SK-N-SH (cell line): ENCODE data around the gene NCAPH2. TPM values are rescaled to one million over a fixed set of nuclear protein-coding genes. Genes with fewer than 3 reads are reported as not detected.

Experiments used
- CTCF ChIA-PET: fragments of 300-600, 350-600 bp; formaldehyde crosslinking; extraction: SDS; loops from one replicate; lab custom pipeline; 2021; lab: Yijun Ruan, JAX
- POLR2A ChIA-PET: fragments of 350-600 bp; sonication (Branson Sonifier 250); formaldehyde crosslinking; extraction: SDS; loops from one replicate; lab custom pipeline; 2020; ENCODE audit warnings: antibody characterized with exemption, inconsistent platforms; lab: Yijun Ruan, JAX
- DNase-seq: peaks from one replicate; pipeline ENCODE4 v3.0.0; 2012
- H2AFZ ChIP-seq: fragments of 200-600 bp; sonication (generic); 2 replicates; pipeline ENCODE4 v1.8.1; 2016; ENCODE audit warnings: antibody characterized with exemption, mild to moderate bottlenecking, low read depth
- H3F3A ChIP-seq: fragments of 200-600 bp; sonication (generic); replicated peaks from 2 replicates; pipeline ENCODE3; 2016; ENCODE audit warnings: antibody characterized with exemption, mild to moderate bottlenecking; ENCODE audit not compliant: insufficient read depth
- H3K27ac ChIP-seq, 2 experiments: fragments of 200-500 bp in 1 of 2; fragments of 200-600 bp in 1 of 2; sonication (Bioruptor generic) in 1 of 2; sonication (generic), shearing (Covaris generic) in 1 of 2; 2 replicates each; pipeline versions ENCODE4 v1.5.1 to v1.6.1; 2014 to 2016; ENCODE audit warnings: low read depth in 2 of 2, inconsistent platforms in 1 of 2, low read length in 1 of 2, mild to moderate bottlenecking in 1 of 2, mixed read lengths in 1 of 2
- H3K27me3 ChIP-seq: fragments of 200-600 bp; sonication (generic), shearing (Covaris generic); 2 replicates; pipeline ENCODE4 v1.6.1; 2016; ENCODE audit warnings: mixed run types; ENCODE audit not compliant: insufficient read depth
- H3K36me3 ChIP-seq, 2 experiments: fragments of 200-500 bp in 1 of 2; fragments of 200-600 bp in 1 of 2; sonication (Bioruptor generic) in 1 of 2; sonication (generic) in 1 of 2; replicated peaks in 1 of 2; 2 replicates each; pipeline versions ENCODE3 to v1.5.1; 2014 to 2016; ENCODE audit warnings: low read length in 1 of 2, mild to moderate bottlenecking in 1 of 2; ENCODE audit not compliant: insufficient read depth in 2 of 2, control insufficient read depth in 1 of 2
- H3K4me1 ChIP-seq, 2 experiments: fragments of 200-500 bp in 1 of 2; fragments of 200-600 bp in 1 of 2; sonication (Bioruptor generic) in 1 of 2; sonication (generic), shearing (Covaris generic) in 1 of 2; 2 replicates each; pipeline versions ENCODE4 v1.5.1 to v1.6.1; 2014 to 2016; ENCODE audit warnings: low read depth in 1 of 2, low read length in 1 of 2, mixed run types in 1 of 2; ENCODE audit not compliant: insufficient read depth in 2 of 2, control insufficient read depth in 1 of 2
- H3K4me2 ChIP-seq: fragments of 200-600 bp; sonication (generic), shearing (Covaris generic); 2 replicates; pipeline ENCODE4 v1.6.1; 2017; ENCODE audit warnings: mixed run types
- H3K4me3 ChIP-seq, 2 experiments: fragments of 200-500 bp in 1 of 2; fragments of 200-600 bp in 1 of 2; sonication (Bioruptor generic) in 1 of 2; sonication (generic), shearing (Covaris generic) in 1 of 2; 2 replicates each; pipeline versions ENCODE4 v1.5.1 to v1.8.1; 2014 to 2016; ENCODE audit warnings: low read depth in 2 of 2, inconsistent platforms in 1 of 2, low read length in 1 of 2, mild to moderate bottlenecking in 1 of 2, mixed read lengths in 1 of 2, moderate library complexity in 1 of 2
- H3K79me2 ChIP-seq: fragments of 200-600 bp; sonication (generic); 2 replicates; pipeline ENCODE4 v1.8.1; 2017; ENCODE audit warnings: mild to moderate bottlenecking; ENCODE audit not compliant: insufficient read depth
- H3K9ac ChIP-seq: fragments of 200-600 bp; sonication (generic); 2 replicates; pipeline ENCODE4 v1.6.1; 2017; ENCODE audit warnings: mixed run types
- H3K9me2 ChIP-seq: fragments of 200-600 bp; sonication (generic); 2 replicates; pipeline ENCODE4 v1.6.1; 2017; ENCODE audit warnings: mixed run types
- H3K9me3 ChIP-seq: fragments of 200-600 bp; sonication (generic); 2 replicates; pipeline ENCODE4 v1.6.1; 2017; ENCODE audit warnings: mixed run types, mild to moderate bottlenecking, moderate library complexity
- H4K20me1 ChIP-seq: fragments of 200-600 bp; sonication (generic); 2 replicates; pipeline ENCODE4 v1.6.1; 2017; ENCODE audit warnings: mild to moderate bottlenecking, mixed run types; ENCODE audit not compliant: insufficient read depth
- EZH2phosphoT487 ChIP-seq: fragments of 200-600 bp; sonication (generic); IDR thresholded peaks from 2 replicates; pipeline ENCODE4 v1.6.1; 2017; ENCODE audit warnings: low read depth, mixed run types, mild to moderate bottlenecking, antibody characterized with exemption, moderate library complexity, borderline replicate concordance
- FOXJ3 ChIP-seq: sonication (generic); formaldehyde crosslinking; IDR thresholded peaks from 2 replicates; pipeline ENCODE4 v1.5.1; 2020; ENCODE audit warnings: mild to moderate bottlenecking, missing genetic modification reagents
- GATA2 ChIP-seq: sonication (generic); formaldehyde crosslinking; IDR thresholded peaks from 2 replicates; pipeline ENCODE4 v1.5.0; 2020; ENCODE audit warnings: mild to moderate bottlenecking, missing genetic modification reagents
- JUND ChIP-seq: IDR thresholded peaks from 2 replicates; pipeline ENCODE4 v1.4.0; 2012
- MEF2A ChIP-seq: IDR thresholded peaks from 2 replicates; pipeline ENCODE4 v1.4.0; 2012; ENCODE audit warnings: low read depth, borderline replicate concordance
- MXI1 ChIP-seq: IDR thresholded peaks from 2 replicates; pipeline ENCODE4 v1.6.1; 2012; ENCODE audit warnings: mild to moderate bottlenecking, low read depth, low read length, improper control_type of control experiment
- RAD21 ChIP-seq: IDR thresholded peaks from 2 replicates; pipeline ENCODE4 v1.6.1; 2012; ENCODE audit warnings: mild to moderate bottlenecking, low read length
- RCOR1 ChIP-seq: fragments of 150-350 bp; IDR thresholded peaks from 2 replicates; pipeline ENCODE4 v1.6.1; 2017; ENCODE audit warnings: antibody characterized with exemption, low read length
- RXRA ChIP-seq: IDR thresholded peaks from 2 replicates; pipeline ENCODE4 v1.4.0; 2012; ENCODE audit warnings: low read depth, mild to moderate bottlenecking, borderline replicate concordance
- SIN3A ChIP-seq: IDR thresholded peaks from 2 replicates; pipeline ENCODE4 v1.6.1; 2012; ENCODE audit warnings: low read depth, mild to moderate bottlenecking, low read length, moderate library complexity, borderline replicate concordance
- TCF12 ChIP-seq: IDR thresholded peaks from 2 replicates; pipeline ENCODE4 v1.4.0; 2012
- TEAD4 ChIP-seq: IDR thresholded peaks from 2 replicates; pipeline ENCODE4 v1.4.0; 2012; ENCODE audit warnings: mild to moderate bottlenecking, borderline replicate concordance; ENCODE audit not compliant: insufficient read depth
- YY1 ChIP-seq: IDR thresholded peaks from 2 replicates; pipeline ENCODE4 v1.4.0; 2012; ENCODE audit warnings: low read depth, mild to moderate bottlenecking
- WGBS: methylation state at CpG from one replicate; pipeline ENCODE4 v1.1.6; 2017; ENCODE audit warnings: low lambda C conversion rate; 5-methylcytosine and 5-hydroxymethylcytosine counted together
- polyA plus RNA-seq, 3 experiments: library from polyadenylated mRNA; depleted of rRNA; stranded (reverse); fragments of >200 nt; gene quantifications; 2 replicates each; pipeline ENCODE4 v1.2.3, GENCODE V29; 2012
- TF ChIP-seq, protein P1 (sequence below): IDR thresholded peaks from 2 replicates; pipeline ENCODE4 v1.4.0; 2012; ENCODE audit warnings: low read depth, borderline replicate concordance
- TF ChIP-seq, protein P2 (sequence below): IDR thresholded peaks from 2 replicates; pipeline ENCODE4; 2012
- TF ChIP-seq, protein P3 (sequence below): IDR thresholded peaks from 2 replicates; pipeline ENCODE4 v1.6.1; 2012; ENCODE audit warnings: mild to moderate bottlenecking, low read depth, low read length, moderate library complexity
- TF ChIP-seq, protein P4 (sequence below): fragments of 200-600 bp; sonication (generic); IDR thresholded peaks from 2 replicates; pipeline ENCODE4 v1.6.1; 2017; ENCODE audit warnings: antibody characterized with exemption, mild to moderate bottlenecking, moderate library complexity

Gene NCAPH2
- polyA plus RNA-seq, 1 of the 3 experiments (the other 2 are of a cell fraction), result 22.4 TPM

DNA sequence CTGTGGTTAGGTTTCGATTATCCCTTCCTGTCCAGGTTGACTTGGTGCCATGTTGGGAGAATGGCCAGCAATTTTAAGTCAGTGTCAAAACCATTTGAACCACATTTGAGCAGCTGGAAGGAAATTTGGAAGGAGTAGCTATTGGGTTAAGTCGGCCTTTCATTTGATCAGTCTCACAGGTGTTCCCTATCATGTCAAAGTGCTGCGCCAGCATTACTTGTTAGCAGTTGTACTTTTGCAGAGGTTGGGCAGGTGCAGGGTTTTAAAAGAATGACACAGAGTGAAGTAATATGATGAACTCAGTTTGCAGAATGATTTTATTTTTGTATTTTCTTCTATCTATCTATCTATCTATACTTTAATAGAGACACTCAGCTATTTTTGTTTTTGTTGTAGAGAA, 28.2 kb downstream of the NCAPH2 start:
- Histone ChIP-seq H2AFZ (no peak overlapping the region), H3K36me3 (no peaks in the 10 kb centered on the region)
- no peak for TF ChIP-seq MEF2A
- no peak for TF ChIP-seq RAD21
- no peak for TF ChIP-seq MXI1
- TF ChIP-seq, protein P1, sequence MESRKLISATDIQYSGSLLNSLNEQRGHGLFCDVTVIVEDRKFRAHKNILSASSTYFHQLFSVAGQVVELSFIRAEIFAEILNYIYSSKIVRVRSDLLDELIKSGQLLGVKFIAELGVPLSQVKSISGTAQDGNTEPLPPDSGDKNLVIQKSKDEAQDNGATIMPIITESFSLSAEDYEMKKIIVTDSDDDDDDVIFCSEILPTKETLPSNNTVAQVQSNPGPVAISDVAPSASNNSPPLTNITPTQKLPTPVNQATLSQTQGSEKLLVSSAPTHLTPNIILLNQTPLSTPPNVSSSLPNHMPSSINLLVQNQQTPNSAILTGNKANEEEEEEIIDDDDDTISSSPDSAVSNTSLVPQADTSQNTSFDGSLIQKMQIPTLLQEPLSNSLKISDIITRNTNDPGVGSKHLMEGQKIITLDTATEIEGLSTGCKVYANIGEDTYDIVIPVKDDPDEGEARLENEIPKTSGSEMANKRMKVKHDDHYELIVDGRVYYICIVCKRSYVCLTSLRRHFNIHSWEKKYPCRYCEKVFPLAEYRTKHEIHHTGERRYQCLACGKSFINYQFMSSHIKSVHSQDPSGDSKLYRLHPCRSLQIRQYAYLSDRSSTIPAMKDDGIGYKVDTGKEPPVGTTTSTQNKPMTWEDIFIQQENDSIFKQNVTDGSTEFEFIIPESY, result no peak
- TF ChIP-seq, protein P2, sequence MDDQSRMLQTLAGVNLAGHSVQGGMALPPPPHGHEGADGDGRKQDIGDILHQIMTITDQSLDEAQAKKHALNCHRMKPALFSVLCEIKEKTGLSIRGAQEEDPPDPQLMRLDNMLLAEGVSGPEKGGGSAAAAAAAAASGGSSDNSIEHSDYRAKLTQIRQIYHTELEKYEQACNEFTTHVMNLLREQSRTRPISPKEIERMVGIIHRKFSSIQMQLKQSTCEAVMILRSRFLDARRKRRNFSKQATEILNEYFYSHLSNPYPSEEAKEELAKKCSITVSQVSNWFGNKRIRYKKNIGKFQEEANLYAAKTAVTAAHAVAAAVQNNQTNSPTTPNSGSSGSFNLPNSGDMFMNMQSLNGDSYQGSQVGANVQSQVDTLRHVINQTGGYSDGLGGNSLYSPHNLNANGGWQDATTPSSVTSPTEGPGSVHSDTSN, result no peak
- TF ChIP-seq, all 33 proteins: peak for 0
- Histone ChIP-seq H3K9me3 (no peaks in the 10 kb centered on the region), H3K4me1 (peaks cover 6% of the 10 kb centered on the region in 2 experiments; a peak in 2 of 4 replicates), H3K27me3 (no peaks in the 10 kb centered on the region), H3K4me3 (no peak overlapping the region), H3K9ac (no peak overlapping the region), H4K20me1 (no peaks in the 10 kb centered on the region), H3K27ac (no peak overlapping the region), H3K9me2 (no peaks in the 10 kb centered on the region), H3K4me2 (no peak overlapping the region), H3K79me2 (no peaks in the 10 kb centered on the region), H3F3A (peaks cover 5% of the 10 kb centered on the region)
- no peak for DNase-seq
- CTCF ChIA-PET, result interaction anchor here (1.1 to 2.6 kb wide), 5 partner anchors 8 to 85 kb away, joined by 3 to 14 read pairs (median 8); partner anchors contain the start of genes SCO2 and SYCE3
- POLR2A ChIA-PET, result no interaction called here
- 76% methylated on average over 3 of the region's 3 CpGs for WGBS

DNA sequence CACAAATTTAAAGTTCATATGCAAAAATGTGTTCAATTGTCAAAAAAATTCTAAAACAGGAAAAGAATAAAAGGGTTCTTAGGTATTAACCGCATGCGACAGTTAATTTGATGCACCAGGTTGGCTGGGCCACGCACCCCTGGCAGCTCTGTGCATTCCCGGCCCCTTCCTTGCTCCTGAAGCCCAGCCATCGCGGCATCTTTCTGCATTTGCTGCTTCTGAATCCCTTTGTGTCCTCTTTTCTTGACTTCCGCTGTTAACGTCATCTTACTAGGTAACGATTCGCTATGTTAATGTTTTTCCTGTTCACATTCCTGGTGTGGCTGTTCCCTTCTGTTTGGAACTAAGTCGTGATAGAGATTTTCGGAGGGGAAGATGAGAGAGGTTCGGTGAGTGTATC, 29.7 kb downstream of the NCAPH2 start:
- Histone ChIP-seq H3F3A (peaks cover 7% of the 10 kb centered on the region), H3K79me2 (no peaks in the 10 kb centered on the region), H3K4me2 (no peak overlapping the region), H3K9ac (no peak overlapping the region), H3K27ac (no peak overlapping the region), H3K9me3 (no peaks in the 10 kb centered on the region), H3K27me3 (no peaks in the 10 kb centered on the region), H4K20me1 (no peaks in the 10 kb centered on the region), H3K4me1 (peaks cover 0 to 6% of the 10 kb centered on the region in 2 experiments; a peak in 1 of 4 replicates), H3K4me3 (no peak overlapping the region), H3K9me2 (no peaks in the 10 kb centered on the region), H2AFZ (no peak overlapping the region), H3K36me3 (no peaks in the 10 kb centered on the region)
- WGBS, result 97% methylated on average over 13 of the region's 13 CpGs
- DNase-seq, result peak; percentile 13
- POLR2A ChIA-PET, result no interaction called here
- CTCF ChIA-PET, result interaction anchor here (0.9 to 1.4 kb wide), 3 partner anchors 9 to 39 kb away, joined by 3 to 7 read pairs (median 3); partner anchors contain the start of gene SYCE3
- TF ChIP-seq GATA2, result no peak
- TF ChIP-seq MEF2A, result no peak
- no peak for TF ChIP-seq FOXJ3
- no peak for TF ChIP-seq SIN3A
- TF ChIP-seq, protein P3, sequence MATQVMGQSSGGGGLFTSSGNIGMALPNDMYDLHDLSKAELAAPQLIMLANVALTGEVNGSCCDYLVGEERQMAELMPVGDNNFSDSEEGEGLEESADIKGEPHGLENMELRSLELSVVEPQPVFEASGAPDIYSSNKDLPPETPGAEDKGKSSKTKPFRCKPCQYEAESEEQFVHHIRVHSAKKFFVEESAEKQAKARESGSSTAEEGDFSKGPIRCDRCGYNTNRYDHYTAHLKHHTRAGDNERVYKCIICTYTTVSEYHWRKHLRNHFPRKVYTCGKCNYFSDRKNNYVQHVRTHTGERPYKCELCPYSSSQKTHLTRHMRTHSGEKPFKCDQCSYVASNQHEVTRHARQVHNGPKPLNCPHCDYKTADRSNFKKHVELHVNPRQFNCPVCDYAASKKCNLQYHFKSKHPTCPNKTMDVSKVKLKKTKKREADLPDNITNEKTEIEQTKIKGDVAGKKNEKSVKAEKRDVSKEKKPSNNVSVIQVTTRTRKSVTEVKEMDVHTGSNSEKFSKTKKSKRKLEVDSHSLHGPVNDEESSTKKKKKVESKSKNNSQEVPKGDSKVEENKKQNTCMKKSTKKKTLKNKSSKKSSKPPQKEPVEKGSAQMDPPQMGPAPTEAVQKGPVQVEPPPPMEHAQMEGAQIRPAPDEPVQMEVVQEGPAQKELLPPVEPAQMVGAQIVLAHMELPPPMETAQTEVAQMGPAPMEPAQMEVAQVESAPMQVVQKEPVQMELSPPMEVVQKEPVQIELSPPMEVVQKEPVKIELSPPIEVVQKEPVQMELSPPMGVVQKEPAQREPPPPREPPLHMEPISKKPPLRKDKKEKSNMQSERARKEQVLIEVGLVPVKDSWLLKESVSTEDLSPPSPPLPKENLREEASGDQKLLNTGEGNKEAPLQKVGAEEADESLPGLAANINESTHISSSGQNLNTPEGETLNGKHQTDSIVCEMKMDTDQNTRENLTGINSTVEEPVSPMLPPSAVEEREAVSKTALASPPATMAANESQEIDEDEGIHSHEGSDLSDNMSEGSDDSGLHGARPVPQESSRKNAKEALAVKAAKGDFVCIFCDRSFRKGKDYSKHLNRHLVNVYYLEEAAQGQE, result no peak
- no peak for TF ChIP-seq EZH2phosphoT487
- no peak for TF ChIP-seq YY1
- TF ChIP-seq, protein P1, result no peak
- TF ChIP-seq TEAD4, result no peak
- TF ChIP-seq JUND, result no peak
- TF ChIP-seq RCOR1, result no peak
- no peak for TF ChIP-seq TCF12
- no peak for TF ChIP-seq RXRA
- TF ChIP-seq, protein P4, sequence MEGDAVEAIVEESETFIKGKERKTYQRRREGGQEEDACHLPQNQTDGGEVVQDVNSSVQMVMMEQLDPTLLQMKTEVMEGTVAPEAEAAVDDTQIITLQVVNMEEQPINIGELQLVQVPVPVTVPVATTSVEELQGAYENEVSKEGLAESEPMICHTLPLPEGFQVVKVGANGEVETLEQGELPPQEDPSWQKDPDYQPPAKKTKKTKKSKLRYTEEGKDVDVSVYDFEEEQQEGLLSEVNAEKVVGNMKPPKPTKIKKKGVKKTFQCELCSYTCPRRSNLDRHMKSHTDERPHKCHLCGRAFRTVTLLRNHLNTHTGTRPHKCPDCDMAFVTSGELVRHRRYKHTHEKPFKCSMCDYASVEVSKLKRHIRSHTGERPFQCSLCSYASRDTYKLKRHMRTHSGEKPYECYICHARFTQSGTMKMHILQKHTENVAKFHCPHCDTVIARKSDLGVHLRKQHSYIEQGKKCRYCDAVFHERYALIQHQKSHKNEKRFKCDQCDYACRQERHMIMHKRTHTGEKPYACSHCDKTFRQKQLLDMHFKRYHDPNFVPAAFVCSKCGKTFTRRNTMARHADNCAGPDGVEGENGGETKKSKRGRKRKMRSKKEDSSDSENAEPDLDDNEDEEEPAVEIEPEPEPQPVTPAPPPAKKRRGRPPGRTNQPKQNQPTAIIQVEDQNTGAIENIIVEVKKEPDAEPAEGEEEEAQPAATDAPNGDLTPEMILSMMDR, result no peak
